ENCODE measurements around the gene CNOT6. TPM values are rescaled to one million over a fixed set of nuclear protein-coding genes. Genes with fewer than 3 reads are reported as not detected.
"Not testable (repeated sequence)": the region's sequence is repeated elsewhere in the genome, so short reads cannot be mapped to it uniquely, and the experiment has no call there.

The CNOT6 gene
- total and polyA plus RNA-seq, 9 donors = 11.7 to 29.7 (median 23.7) TPM

GRCh38 chr5:180507661-180508060, 13.5 kb downstream of the CNOT6 start:
- H3K27ac ChIP-seq (ENCODE audit: low read length) = no peak overlapping the region
- no peaks in the 10 kb centered on the region for H3K9me3 ChIP-seq (replicated peaks; ENCODE audit: control insufficient read depth, low read depth, low read length)
- no peak overlapping the region for H3K4me3 ChIP-seq (ENCODE audit: low read length)
- no peaks in the 10 kb centered on the region for H3K27me3 ChIP-seq (ENCODE audit: control insufficient read depth, insufficient read depth, low read length)
- DNase-seq = no peak
- H3K4me1 ChIP-seq (ENCODE audit: control insufficient read depth, insufficient read depth, low read length) = no peaks in the 10 kb centered on the region
- WGBS (ENCODE audit: insufficient coverage) = 82% methylated on average over 2 of the region's 6 CpGs
- peaks cover 4% of the 10 kb centered on the region for H3K36me3 ChIP-seq (ENCODE audit: control insufficient read depth, insufficient read depth, low read length)

DNA sequence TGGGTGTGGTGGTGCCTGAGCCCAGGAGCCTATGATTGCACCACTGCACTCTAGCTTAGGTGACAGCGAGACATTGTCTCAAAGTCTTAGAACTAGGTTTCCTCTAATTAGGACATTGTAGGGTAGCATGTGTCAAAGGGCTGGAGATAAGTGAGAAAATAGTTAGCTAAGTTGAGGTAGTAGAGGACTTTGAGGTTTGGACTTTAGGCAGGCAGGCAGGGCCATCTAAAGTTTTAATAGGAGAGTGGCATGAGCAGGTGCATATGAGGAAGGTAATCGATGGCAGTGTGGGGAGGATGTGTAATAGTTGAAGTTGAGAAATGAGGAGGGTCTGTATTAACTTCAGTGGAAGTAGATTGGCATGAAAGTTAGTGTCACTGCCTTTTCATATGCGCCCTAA, 21.1 kb downstream of the CNOT6 start:
- H3K27ac ChIP-seq (ENCODE audit: low read length) = no peak overlapping the region
- no peaks in the 10 kb centered on the region for H3K36me3 ChIP-seq (ENCODE audit: control insufficient read depth, insufficient read depth, low read length)
- H3K27me3 ChIP-seq (ENCODE audit: control insufficient read depth, insufficient read depth, low read length) = no peaks in the 10 kb centered on the region
- 87% methylated on average over 2 of the region's 3 CpGs for WGBS (ENCODE audit: insufficient coverage)
- H3K4me3 ChIP-seq (ENCODE audit: low read length) = no peak overlapping the region
- H3K4me1 ChIP-seq (ENCODE audit: control insufficient read depth, insufficient read depth, low read length) = no peaks in the 10 kb centered on the region
- no peak for DNase-seq
- H3K9me3 ChIP-seq (replicated peaks; ENCODE audit: control insufficient read depth, low read depth, low read length) = no peaks in the 10 kb centered on the region

GRCh38 chr5:180515974-180516373, 21.8 kb downstream of the CNOT6 start:
- not testable (repeated sequence) for H3K9me3 ChIP-seq (replicated peaks; ENCODE audit: control insufficient read depth, low read depth, low read length); H3K36me3 ChIP-seq (ENCODE audit: control insufficient read depth, insufficient read depth, low read length); H3K4me1 ChIP-seq (ENCODE audit: control insufficient read depth, insufficient read depth, low read length); DNase-seq; H3K27me3 ChIP-seq (ENCODE audit: control insufficient read depth, insufficient read depth, low read length); H3K4me3 ChIP-seq (ENCODE audit: low read length); H3K27ac ChIP-seq (ENCODE audit: low read length)
- WGBS (ENCODE audit: insufficient coverage) = 100% methylated on average over 1 of the region's 7 CpGs

DNA sequence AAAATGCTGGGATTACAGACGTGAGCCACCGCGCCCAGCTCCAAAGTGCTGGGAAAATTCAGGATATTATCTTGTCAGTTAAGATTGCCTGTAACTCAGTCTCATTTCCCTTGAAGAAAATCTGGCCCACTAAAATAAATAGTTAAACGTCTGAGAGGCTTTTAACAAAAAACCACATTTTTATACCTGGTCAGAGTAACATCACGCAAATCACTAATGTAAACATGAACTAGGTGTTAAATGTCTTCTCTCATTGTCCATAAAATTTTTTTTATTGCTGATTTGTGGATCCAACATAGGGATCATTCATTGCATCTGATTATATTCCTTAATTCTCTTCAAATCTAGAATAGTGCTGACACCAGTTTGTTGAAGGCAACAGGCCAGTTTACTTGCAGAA, 22.3 kb downstream of the CNOT6 start:
- WGBS (ENCODE audit: insufficient coverage) = no CpG with 5 or more reads among the region's 5 CpGs
- Histone ChIP-seq H3K36me3 (ENCODE audit: control insufficient read depth, insufficient read depth, low read length) (no peaks in the 10 kb centered on the region), H3K9me3 (replicated peaks; ENCODE audit: control insufficient read depth, low read depth, low read length) (no peaks in the 10 kb centered on the region), H3K4me3 (ENCODE audit: low read length) (no peak overlapping the region), H3K27me3 (ENCODE audit: control insufficient read depth, insufficient read depth, low read length) (no peaks in the 10 kb centered on the region), H3K4me1 (ENCODE audit: control insufficient read depth, insufficient read depth, low read length) (no peaks in the 10 kb centered on the region), H3K27ac (ENCODE audit: low read length) (no peak overlapping the region)
- no peak for DNase-seq

DNA sequence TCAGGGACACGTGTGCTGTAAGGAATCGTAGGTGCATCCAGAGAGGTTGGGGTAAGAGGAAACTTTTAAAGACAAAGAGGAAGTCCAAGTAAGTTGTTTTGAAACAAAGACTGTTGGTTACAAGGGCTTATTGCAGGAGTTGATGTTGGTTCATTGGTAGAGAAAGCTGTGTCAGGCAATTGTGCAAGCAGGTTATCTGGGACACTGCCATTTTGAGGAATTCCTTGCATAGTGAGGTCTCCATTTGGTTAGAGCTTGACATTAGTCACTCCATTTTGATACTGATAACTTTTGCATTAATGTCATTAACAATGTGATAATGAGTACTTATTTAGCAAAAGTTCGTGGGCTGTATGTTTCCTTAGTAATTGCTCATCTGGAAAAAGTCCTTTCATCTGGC, 24.9 kb downstream of the CNOT6 start:
- Histone ChIP-seq H3K36me3 (ENCODE audit: control insufficient read depth, insufficient read depth, low read length) (no peaks in the 10 kb centered on the region), H3K27ac (ENCODE audit: low read length) (no peak overlapping the region), H3K9me3 (replicated peaks; ENCODE audit: control insufficient read depth, low read depth, low read length) (no peaks in the 10 kb centered on the region), H3K4me3 (ENCODE audit: low read length) (no peak overlapping the region), H3K27me3 (ENCODE audit: control insufficient read depth, insufficient read depth, low read length) (no peaks in the 10 kb centered on the region), H3K4me1 (ENCODE audit: control insufficient read depth, insufficient read depth, low read length) (peaks cover 9% of the 10 kb centered on the region)
- WGBS (ENCODE audit: insufficient coverage) = 93% methylated on average over 2 of the region's 3 CpGs
- DNase-seq = peak; percentile 4

DNA sequence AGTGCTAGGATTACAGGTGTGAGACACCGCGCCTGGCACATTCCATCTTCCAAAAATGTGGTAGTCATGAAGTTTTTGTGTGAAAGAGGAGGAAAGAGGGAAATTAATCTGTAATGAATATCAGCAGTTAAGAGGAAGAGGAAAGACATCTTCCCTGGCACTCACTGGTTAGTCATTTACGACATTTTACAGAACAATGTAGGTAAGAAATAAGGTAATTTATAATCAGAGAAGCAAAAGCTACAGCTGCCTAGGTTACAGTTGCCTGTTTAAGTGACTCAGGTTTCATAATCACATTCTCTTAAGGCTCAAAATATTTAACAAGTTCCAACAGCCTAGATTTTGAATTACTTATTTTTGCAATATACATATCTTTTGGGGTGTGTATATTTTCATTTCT, 26.9 kb downstream of the CNOT6 start:
- WGBS (ENCODE audit: insufficient coverage) = 100% methylated on average over 2 of the region's 3 CpGs
- H3K27ac ChIP-seq (ENCODE audit: low read length) = no peak overlapping the region
- H3K9me3 ChIP-seq (replicated peaks; ENCODE audit: control insufficient read depth, low read depth, low read length) = no peaks in the 10 kb centered on the region
- no peak for DNase-seq
- H3K36me3 ChIP-seq (ENCODE audit: control insufficient read depth, insufficient read depth, low read length) = no peaks in the 10 kb centered on the region
- H3K4me3 ChIP-seq (ENCODE audit: low read length) = no peak overlapping the region
- H3K27me3 ChIP-seq (ENCODE audit: control insufficient read depth, insufficient read depth, low read length) = no peaks in the 10 kb centered on the region
- peaks cover 9% of the 10 kb centered on the region for H3K4me1 ChIP-seq (ENCODE audit: control insufficient read depth, insufficient read depth, low read length)

- Histone ChIP-seq H3K4me1 (ENCODE audit: control insufficient read depth, insufficient read depth, low read length) (peaks cover 9% of the 10 kb centered on the region), H3K27me3 (ENCODE audit: control insufficient read depth, insufficient read depth, low read length) (no peaks in the 10 kb centered on the region), H3K36me3 (ENCODE audit: control insufficient read depth, insufficient read depth, low read length) (no peaks in the 10 kb centered on the region), H3K4me3 (ENCODE audit: low read length) (no peak overlapping the region), H3K27ac (ENCODE audit: low read length) (no peak overlapping the region), H3K9me3 (replicated peaks; ENCODE audit: control insufficient read depth, low read depth, low read length) (no peaks in the 10 kb centered on the region)
- WGBS (ENCODE audit: insufficient coverage) = no CpG with 5 or more reads among the region's 1 CpG
- DNase-seq = no peak
Observed at GRCh38 chr5:180521591-180521990, 27.4 kb downstream of the CNOT6 start.

DNA sequence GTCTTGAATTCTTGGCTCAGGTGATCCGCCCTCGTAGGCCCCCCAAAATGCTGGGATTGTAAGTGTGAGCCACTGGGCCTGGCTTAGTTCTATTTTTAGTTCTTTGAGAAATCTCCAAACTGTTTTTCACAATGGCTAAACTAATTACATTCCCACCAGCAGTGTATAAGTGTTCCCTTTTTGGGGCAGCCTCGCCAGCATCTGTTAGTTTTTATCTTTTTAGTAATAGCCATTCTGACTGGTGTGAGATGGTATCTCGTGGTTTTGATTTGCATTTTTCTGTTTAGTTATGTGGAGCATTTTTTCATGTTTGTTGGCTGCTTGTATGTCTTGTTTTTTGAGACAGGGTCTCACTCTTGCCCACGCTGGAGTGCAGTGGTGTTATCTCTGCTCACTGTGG, 28.2 kb downstream of the CNOT6 start:
- no peak for DNase-seq
- no CpG with 5 or more reads among the region's 5 CpGs for WGBS (ENCODE audit: insufficient coverage)
- Histone ChIP-seq H3K4me1 (ENCODE audit: control insufficient read depth, insufficient read depth, low read length) (peaks cover 9% of the 10 kb centered on the region), H3K27ac (ENCODE audit: low read length) (no peak overlapping the region), H3K9me3 (replicated peaks; ENCODE audit: control insufficient read depth, low read depth, low read length) (no peaks in the 10 kb centered on the region), H3K4me3 (ENCODE audit: low read length) (no peak overlapping the region), H3K36me3 (ENCODE audit: control insufficient read depth, insufficient read depth, low read length) (no peaks in the 10 kb centered on the region), H3K27me3 (ENCODE audit: control insufficient read depth, insufficient read depth, low read length) (no peaks in the 10 kb centered on the region)

- 0% methylated on average over 1 of the region's 4 CpGs for WGBS (ENCODE audit: insufficient coverage)
- no peak overlapping the region for H3K4me3 ChIP-seq (ENCODE audit: low read length)
- H3K27ac ChIP-seq (ENCODE audit: low read length) = no peak overlapping the region
- no peaks in the 10 kb centered on the region for H3K9me3 ChIP-seq (replicated peaks; ENCODE audit: control insufficient read depth, low read depth, low read length)
- peaks cover 9% of the 10 kb centered on the region for H3K4me1 ChIP-seq (ENCODE audit: control insufficient read depth, insufficient read depth, low read length)
- peak; percentile 47 for DNase-seq
- H3K36me3 ChIP-seq (ENCODE audit: control insufficient read depth, insufficient read depth, low read length) = peaks cover 4% of the 10 kb centered on the region
- no peaks in the 10 kb centered on the region for H3K27me3 ChIP-seq (ENCODE audit: control insufficient read depth, insufficient read depth, low read length)
Observed at GRCh38 chr5:180523629-180524466, 29.7 kb downstream of the CNOT6 start.

GRCh38 chr5:180525399-180525798, 31.2 kb downstream of the CNOT6 start:
- peaks cover 9% of the 10 kb centered on the region for H3K4me1 ChIP-seq (ENCODE audit: control insufficient read depth, insufficient read depth, low read length)
- H3K9me3 ChIP-seq (replicated peaks; ENCODE audit: control insufficient read depth, low read depth, low read length) = no peaks in the 10 kb centered on the region
- peaks cover 8% of the 10 kb centered on the region for H3K36me3 ChIP-seq (ENCODE audit: control insufficient read depth, insufficient read depth, low read length)
- WGBS (ENCODE audit: insufficient coverage) = 50% methylated on average over 1 of the region's 4 CpGs
- H3K4me3 ChIP-seq (ENCODE audit: low read length) = no peak overlapping the region
- no peak for DNase-seq
- no peak overlapping the region for H3K27ac ChIP-seq (ENCODE audit: low read length)
- H3K27me3 ChIP-seq (ENCODE audit: control insufficient read depth, insufficient read depth, low read length) = no peaks in the 10 kb centered on the region

- Histone ChIP-seq H3K27me3 (ENCODE audit: control insufficient read depth, insufficient read depth, low read length) (no peaks in the 10 kb centered on the region), H3K4me1 (ENCODE audit: control insufficient read depth, insufficient read depth, low read length) (peaks cover 9% of the 10 kb centered on the region), H3K4me3 (ENCODE audit: low read length) (no peak overlapping the region), H3K27ac (ENCODE audit: low read length) (no peak overlapping the region), H3K9me3 (replicated peaks; ENCODE audit: control insufficient read depth, low read depth, low read length) (no peaks in the 10 kb centered on the region), H3K36me3 (ENCODE audit: control insufficient read depth, insufficient read depth, low read length) (peaks cover 8% of the 10 kb centered on the region)
- WGBS (ENCODE audit: insufficient coverage) = 55% methylated on average over 4 of the region's 4 CpGs
- DNase-seq = no peak
Observed at GRCh38 chr5:180526269-180526668, 32.1 kb downstream of the CNOT6 start.

All from muscle of leg (tissue), 11 donors.